Activated CD8-positive, alpha-beta memory T cell treated with anti-CD3 and anti-CD28 coated beads, Interleukin-2, amount 50 U/mL, for 1 hour (primary cell): Measurements from ENCODE around the gene IRF4.
"Not testable (repeated sequence)": the region's sequence is repeated elsewhere in the genome, so short reads cannot be mapped to it uniquely, and the experiment has no call there.

Source experiments
- DNase-seq: peaks from one replicate; pipeline ENCODE4 v3.0.0-alpha.2; 2020; ENCODE audit errors: extremely low read depth

IRF4 gene

DNA sequence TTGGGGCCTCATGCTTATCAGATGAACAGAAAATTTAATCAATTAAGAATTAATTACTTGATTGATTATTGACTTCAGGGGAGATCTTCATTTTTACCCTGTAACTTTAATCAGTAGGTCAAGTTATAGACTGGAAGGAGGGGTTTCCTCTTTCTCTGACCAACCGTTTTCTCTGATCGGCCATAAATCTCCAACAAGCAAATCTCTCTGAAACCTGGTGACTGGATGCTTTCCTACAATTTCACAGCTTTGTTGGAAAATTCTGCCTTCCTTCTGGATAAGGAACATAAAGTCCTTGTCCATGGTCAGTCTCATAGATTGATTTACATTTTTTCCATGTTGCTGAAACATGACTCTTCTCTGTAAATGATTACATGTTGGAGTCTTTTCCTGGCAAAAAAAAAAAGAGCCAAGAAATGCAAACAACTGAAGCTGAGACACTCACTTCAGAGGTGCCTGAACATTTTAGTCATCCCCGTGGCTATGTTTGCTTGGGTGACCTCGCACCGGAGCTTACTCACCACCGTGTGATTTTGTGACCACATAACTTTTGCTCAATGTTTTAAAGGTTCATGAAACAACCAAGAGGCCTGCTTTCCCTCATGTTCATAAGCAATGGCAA, 31.0 kb downstream of the IRF4 start:
- DNase-seq = no peak

DNA sequence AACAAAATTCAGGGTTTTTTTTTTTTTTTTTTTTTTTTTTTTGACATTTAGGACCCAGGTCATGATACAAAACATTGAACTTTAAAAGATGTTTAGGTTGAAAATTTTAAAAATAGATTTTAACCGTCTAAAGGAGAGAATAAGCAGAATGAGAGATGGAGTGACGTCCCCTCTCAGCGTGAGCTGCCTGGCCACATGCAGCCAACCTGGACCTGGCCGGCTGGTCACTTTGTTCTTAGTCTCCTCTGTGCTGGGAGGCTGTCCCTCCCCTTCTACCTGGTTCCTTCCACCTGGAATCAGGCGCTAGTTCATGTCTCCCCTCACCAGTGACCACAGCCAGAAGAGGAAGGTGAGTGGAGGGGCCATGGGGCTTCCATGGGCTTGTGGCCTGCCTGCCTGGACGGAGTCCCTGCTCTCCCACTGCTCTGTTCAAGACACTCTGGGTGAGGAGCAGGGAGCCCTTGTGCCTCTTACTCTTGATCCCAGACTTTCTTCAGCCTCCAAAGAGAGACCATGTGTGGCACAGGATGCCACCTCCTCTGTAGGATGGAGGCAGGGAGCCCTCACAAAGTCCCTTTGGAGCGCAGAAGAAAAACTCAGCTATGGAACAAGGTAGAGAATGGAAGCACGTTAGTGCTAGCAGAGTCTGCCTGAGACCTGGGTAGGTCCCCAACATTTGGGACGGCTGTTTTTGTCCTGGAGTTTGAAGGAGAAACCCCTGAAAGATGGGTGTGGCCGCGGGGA, 31.7 kb downstream of the IRF4 start:
- no peak for DNase-seq

DNA sequence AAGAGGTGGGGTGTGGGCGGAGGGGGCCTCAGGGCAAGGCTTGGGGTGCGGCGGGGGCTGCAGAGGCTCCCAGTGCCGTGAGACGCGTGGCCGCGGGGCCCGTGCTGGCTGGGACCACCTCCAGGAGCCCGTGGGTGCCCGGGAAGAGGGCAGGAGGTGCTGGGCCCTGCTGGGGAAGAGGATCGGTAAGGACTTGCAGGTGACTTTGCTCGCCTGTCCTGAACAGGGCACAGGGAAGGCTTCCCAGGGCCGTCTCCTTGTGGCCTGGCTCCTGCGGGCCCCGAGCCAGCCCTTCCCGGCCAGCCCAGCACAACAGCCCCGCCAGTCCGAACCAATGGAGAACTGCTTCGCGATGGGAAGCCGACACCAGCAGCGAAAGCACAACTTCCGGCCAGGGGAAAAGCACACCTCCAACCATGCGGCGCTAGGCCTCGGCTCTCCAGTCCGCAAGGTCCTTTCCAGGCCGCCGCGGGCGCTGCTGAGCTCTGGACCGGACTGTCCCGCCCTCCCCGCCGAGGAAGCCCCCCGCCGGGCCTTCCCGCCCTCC, 32.3 kb downstream of the IRF4 start:
- DNase-seq = no peak

- DNase-seq = no peak
These were observed 33.3 kb downstream of the IRF4 start for GRCh38 chr6:424741-425417.

DNA sequence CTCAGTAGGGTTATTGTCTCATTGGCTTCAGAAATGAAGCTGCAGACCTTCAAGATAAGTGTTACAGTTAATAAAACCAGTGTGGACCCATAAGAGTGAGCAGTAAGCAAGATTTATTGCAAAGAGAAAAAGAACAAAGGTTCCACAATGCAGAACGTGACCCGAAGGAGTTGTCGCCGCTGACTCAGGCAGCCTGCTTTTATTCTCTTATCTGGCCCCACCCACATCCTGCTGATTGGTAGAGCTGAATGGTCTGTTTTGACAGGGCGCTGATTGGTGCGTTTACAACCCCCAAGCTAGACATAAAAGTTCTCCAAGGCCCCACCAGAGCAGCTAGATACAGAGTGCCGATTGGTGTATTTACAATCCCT, 33.9 kb downstream of the IRF4 start:
- not testable (repeated sequence) for DNase-seq

DNA sequence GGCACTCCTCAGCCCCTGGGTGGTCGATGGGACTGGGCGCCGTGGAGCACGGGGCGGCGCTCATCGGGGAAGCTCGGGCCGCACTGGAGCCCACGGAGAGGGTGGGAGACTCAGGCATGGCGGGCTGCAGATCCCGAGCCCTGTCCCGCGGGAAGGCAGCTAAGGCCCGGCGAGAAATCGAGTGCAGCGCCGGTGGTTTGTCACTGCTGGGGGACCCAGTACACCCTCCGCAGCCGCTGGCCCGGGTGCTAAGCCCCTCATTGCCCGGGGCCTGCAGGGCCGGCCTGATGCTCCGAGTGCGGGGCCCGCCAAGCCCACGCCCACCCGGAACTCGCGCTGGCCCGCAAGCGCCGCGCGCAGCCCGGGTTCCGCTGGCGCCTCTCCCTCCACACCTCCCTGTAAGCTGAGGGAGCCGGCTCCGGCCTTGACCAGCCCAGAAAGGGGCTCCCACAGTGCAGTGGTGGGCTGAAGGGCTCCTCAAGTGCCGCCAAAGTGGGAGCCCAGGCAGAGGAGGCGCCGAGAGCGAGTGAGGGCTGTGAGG, 34.7 kb downstream of the IRF4 start:
- DNase-seq = not testable (repeated sequence)

DNA sequence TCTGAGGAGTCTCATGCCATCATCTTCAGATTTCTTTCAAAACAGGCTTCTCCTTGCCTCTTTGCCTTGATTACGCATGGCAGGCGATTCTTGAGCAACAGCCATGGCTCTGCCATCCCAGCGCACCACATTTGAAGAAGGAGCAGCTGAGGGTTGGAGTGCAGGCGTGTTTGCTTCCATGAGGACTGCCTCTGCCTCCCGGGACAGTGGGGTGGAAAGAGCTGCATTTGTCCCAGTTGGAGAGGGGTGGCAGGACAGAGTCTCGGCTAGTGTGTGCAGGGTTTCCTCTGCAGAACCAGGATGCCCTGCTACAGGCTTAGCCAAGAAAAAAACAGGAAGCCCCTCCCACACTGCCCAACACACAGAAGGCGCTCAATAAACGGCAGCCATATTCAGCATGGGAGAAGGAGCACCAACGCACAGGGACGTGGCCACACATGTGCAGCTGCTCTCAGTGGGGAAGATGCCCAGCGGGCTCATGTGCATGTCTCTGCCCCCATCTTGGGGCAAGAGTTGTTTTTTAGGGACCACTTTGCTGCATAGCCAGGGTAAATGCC, 36.6 kb downstream of the IRF4 start:
- no peak for DNase-seq

GRCh38 chr6:429515-430121, 38.1 kb downstream of the IRF4 start:
- no peak for DNase-seq

- DNase-seq = no peak
These were observed 40.0 kb downstream of the IRF4 start for GRCh38 chr6:431504-431903.

DNA sequence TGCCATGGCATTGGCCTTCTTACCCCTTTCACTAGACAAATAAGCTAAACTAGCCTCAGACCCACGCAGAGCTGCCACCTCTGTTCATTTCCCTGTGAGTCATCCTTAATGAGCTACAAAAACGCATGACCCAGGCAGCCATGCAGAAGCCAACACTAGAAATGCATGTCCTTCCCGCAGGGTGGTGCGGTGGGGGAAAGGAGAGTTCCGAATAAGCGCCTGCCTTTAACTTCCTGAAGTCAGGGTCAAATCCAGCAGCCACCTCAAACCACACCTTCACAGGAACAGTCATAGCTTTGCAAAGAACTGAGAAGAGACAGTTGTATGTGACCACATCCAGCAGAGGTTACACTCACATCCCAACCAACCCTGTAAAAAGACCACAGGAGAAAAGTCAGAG, 40.4 kb downstream of the IRF4 start:
- no peak for DNase-seq

- no peak for DNase-seq
These were observed 42.6 kb downstream of the IRF4 start for GRCh38 chr6:434051-434705.

DNA sequence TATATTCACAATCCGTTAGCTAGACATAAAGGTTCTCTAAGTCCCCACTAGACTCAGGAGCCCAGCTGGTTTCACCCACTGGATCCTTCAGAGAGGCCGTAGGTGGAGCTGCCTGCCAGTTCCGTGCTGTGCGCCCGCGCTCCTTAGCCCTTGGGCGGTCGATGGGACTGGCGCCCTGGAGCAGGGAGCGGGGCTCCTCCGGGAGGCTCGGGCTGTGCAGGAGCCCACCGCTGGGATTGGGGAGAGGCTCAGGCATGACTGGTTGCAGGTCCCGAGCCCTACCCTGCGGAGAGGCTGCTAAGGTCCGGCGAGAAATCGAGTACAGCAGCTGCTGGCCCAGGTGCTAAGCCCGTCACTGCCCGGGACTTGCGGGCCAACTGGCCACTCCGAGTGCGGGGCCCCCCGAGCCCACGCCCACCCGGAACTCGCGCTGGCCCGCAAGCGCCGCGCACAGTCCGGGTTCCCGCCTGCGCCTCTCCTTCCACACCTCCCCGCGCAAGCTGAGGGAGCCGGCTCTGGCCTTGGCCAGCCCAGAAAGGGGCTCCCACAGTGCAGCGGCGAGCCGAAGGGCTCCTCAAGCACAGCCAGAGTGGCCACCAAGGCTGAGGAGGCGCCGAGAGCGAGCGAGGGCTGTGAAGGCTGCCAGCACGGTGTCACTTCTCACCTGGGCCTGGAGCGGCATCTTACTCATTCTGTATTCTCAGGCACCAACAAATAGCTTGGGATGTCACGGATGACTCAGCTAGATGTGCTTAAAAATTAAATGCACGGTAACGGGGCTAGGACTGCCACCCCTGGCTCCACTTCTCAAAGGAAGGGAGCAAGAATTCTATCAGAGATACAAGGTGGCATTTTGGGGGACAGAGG, 44.1 kb downstream of the IRF4 start:
- DNase-seq = no peak

- DNase-seq = no peak
These were observed 44.9 kb downstream of the IRF4 start for GRCh38 chr6:436308-437036.

DNA sequence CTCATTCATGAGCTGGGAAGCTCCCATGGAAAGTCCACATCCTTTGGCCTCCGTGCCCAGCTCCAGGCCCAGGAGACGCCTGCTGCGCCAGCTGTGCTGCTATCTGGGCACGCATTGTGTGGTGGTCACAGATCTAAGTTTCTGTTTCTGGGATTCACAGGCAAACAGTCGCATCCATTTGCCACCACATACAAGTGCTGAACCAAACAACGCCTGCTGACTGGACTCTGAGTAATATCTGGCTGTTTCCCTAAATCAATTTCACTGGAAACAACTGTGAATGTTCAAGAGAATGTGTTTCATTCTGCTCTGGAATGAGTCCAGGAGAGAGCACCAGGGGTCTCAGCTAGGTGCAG, 45.5 kb downstream of the IRF4 start:
- DNase-seq = no peak

- DNase-seq = no peak
These were observed 47.1 kb downstream of the IRF4 start for GRCh38 chr6:438634-439170.

GRCh38 chr6:439641-440167, 48.2 kb downstream of the IRF4 start:
- no peak for DNase-seq

DNA sequence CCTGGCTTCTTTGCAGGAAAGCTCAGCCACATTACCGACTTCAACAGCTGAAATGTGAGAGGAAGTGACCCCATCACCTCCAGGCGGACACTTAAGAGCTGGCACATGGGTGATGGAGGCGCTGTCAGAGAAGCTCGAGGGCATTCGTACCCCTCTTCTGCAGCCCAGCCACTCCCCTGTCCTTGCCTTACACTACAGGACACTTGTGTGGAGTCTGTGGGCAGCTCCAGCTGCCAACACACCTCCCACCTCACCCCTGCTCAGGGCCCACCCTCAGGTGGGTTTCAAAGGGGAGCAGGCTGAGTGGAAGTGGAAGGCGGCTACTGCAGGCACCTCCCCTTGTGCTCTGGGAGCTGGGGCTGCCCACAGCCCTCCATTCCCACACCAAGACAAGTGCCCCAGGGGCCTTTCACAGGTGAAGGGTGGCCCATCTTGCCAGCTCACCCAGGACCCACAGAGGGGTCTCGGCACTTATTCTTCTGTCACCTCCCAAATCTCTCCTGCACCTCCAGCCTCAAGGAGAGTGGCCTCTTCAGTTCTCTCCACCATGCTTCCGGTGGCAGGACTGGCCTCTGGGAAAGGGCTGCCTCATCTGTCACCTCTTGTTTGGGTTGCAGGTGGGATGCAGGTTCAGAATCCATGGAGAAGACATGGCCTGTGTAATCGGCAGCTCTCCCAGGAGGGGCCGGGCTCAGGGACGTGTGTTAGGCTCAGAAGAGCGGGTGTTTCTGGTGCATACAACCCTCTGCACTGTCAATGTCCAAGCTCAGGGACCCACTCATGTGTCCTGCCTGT, 49.8 kb downstream of the IRF4 start:
- DNase-seq = no peak

DNA sequence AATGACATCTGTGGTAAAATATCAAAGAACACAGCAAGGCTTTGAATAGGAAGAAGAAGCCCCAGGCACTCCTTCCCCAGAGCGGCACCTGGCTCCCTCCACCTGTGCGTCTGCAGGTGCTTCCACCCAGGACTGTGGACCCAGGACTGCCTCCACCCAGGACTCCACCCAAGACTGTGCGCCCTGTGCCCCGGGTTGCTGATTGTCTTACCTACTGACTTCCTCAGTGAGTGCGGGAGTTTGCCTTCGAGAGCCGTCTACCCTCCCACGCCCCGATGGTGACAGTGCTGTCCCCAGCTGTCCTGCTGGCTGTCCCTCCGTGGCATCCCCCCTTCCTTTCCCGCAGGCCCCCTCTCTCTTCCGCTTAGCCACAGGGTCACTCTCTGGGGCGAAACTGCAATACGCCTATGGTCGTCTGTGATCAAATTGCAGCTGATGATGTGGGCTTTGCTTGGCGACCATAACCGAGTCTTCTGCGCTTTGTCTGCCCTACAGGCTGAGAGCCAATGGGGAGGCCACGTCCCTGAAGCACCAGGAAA, 52.1 kb downstream of the IRF4 start:
- no peak for DNase-seq
